LNCaP clone FGC (cell line): ENCODE data around the gene VRK2.

Experiments used
- DNase-seq: peaks from one replicate; pipeline ENCODE4 v3.0.0-alpha.2; 2011; ENCODE audit warnings: low read depth
- H3K4me3 ChIP-seq: 2 replicates; pipeline ENCODE4 v1.5.1; 2011; ENCODE audit warnings: mild to moderate bottlenecking, low read depth, low read length, control low read depth
- CTCF ChIP-seq: IDR thresholded peaks from 2 replicates; pipeline ENCODE4 v1.5.1; 2012; ENCODE audit warnings: mild to moderate bottlenecking; ENCODE audit not compliant: control insufficient read depth, insufficient read depth; ENCODE audit errors: extremely low read depth

The VRK2 gene

GRCh38 chr2:58064086-58064485, 17.5 kb downstream of the VRK2 start:
- TF ChIP-seq CTCF: no peak
- DNase-seq: no peak
- no peak overlapping the region for H3K4me3 ChIP-seq

GRCh38 chr2:58065248-58065647, 18.6 kb downstream of the VRK2 start:
- no peak for DNase-seq
- TF ChIP-seq CTCF: no peak
- H3K4me3 ChIP-seq: no peak overlapping the region

DNA sequence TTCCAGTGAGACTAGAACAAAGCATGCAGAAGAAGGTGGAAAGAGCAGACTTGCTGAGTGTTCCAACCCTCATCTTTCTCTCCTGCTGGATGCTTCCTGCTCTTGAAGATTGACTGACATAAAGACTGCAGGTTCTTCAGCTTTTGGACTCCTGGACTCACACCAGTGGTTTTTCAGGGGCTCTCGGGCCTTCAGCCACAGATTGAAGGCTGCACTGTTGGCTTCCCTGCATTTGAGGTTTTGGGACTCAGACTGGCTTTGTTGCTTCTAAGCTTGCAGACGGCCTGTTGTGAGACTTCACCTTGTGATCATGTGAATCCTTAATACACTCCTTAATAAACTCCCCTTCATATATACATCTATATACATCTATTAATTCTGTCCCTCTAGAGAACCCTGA, 20.4 kb downstream of the VRK2 start:
- no peak for TF ChIP-seq CTCF
- no peak overlapping the region for H3K4me3 ChIP-seq
- DNase-seq: no peak

DNA sequence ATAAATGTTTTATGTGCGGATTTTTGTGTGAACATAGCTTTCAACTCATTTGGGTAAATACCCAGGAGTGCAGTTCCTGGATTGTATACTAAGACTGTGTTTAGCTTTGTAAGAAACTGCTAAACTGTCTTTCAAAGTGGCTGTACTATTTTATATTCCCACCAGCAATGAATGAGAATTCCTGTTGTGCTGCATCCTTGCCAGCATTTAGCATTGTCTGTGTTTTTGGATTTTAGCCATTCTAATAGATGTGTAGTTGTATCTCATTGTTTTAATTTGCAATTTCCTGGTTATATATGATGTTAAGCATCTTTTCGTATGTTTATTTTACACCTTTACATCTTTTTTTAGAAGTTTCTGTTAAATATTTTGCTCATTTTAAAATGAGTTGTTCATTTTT, 24.2 kb downstream of the VRK2 start:
- TF ChIP-seq CTCF: no peak
- DNase-seq: no peak
- H3K4me3 ChIP-seq: no peak overlapping the region

- no peak for DNase-seq
- TF ChIP-seq CTCF: no peak
- H3K4me3 ChIP-seq: no peak overlapping the region
Measured at GRCh38 chr2:58072102-58072501, 25.5 kb downstream of the VRK2 start.

DNA sequence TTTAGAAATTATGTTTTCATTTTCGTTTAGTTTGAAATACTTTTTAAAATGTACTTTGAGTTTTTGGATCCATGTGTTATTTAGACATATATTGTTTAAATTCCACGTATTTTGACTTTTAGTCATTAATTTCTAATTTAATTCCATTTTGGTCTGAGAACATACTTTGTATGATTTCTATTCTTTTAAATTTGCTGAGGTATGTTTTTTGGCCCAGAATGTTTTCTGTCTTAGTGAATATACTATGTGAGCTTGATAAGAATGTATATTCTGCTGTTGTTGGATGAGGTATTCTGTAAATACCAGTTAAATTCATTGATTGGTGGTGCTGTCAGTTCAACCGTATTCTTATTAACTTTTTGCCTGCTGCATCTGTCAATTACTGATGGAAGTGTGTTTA, 26.4 kb downstream of the VRK2 start:
- no peak overlapping the region for H3K4me3 ChIP-seq
- TF ChIP-seq CTCF: no peak
- DNase-seq: no peak

GRCh38 chr2:58073751-58074150, 27.1 kb downstream of the VRK2 start:
- H3K4me3 ChIP-seq: no peak overlapping the region
- no peak for TF ChIP-seq CTCF
- no peak for DNase-seq
